Astrocyte of the spinal cord (primary cell): ENCODE results near the gene ABCC11.
A peak's percentile ranks its signal among the peaks of the same experiment; 100 is the strongest.
"Not testable (repeated sequence)": the region's sequence is repeated elsewhere in the genome, so short reads cannot be mapped to it uniquely, and the experiment has no call there.

Experiments used
- DNase-seq: peaks from one replicate; pipeline ENCODE4 v3.0.0; 2011; ENCODE audit warnings: low read depth, low spot score
- H3K4me3 ChIP-seq: 2 replicates; pipeline ENCODE4 v1.5.1; 2011; ENCODE audit warnings: low read depth, mild to moderate bottlenecking, low read length, moderate library complexity
- CTCF ChIP-seq: IDR thresholded peaks from 2 replicates; pipeline ENCODE4 v1.5.1; 2012; ENCODE audit warnings: low read depth, mild to moderate bottlenecking, low read length, inconsistent platforms
- in situ Hi-C: cut with HindIII; loops from 2 replicates; pipeline ENCODE4 v1.10.0; 2017; ENCODE audit warnings: low sequenced_read_pairs

The ABCC11 gene

GRCh38 chr16:48194828-48195556 lies 52.3 kb downstream of the ABCC11 start:
- DNase-seq: peak; percentile 53
- in situ Hi-C loops: no loop called here
- no peak for TF ChIP-seq CTCF
- no peak overlapping the region for H3K4me3 ChIP-seq

- H3K4me3 ChIP-seq: no peak overlapping the region
- in situ Hi-C loops: no loop called here
- DNase-seq: no peak
- no peak for TF ChIP-seq CTCF
These were observed 53.5 kb downstream of the ABCC11 start for GRCh38 chr16:48193846-48194245.

GRCh38 chr16:48188449-48189102 lies 58.8 kb downstream of the ABCC11 start:
- H3K4me3 ChIP-seq: no peak overlapping the region
- no peak for DNase-seq

GRCh38 chr16:48187779-48188178 lies 59.6 kb downstream of the ABCC11 start:
- no peak for TF ChIP-seq CTCF
- no peak overlapping the region for H3K4me3 ChIP-seq
- in situ Hi-C loops: no loop called here
- DNase-seq: no peak

More at GRCh38 chr16:48188449-48189102, 58.8 kb downstream of the ABCC11 start:
- in situ Hi-C loops: no loop called here
- TF ChIP-seq CTCF: no peak

- DNase-seq: no peak
- TF ChIP-seq CTCF: no peak
- in situ Hi-C loops: no loop called here
- no peak overlapping the region for H3K4me3 ChIP-seq
These were observed 62.7 kb downstream of the ABCC11 start for GRCh38 chr16:48184681-48185080.

GRCh38 chr16:48182979-48183537 lies 64.3 kb downstream of the ABCC11 start:
- DNase-seq: no peak
- TF ChIP-seq CTCF: no peak
- no peak overlapping the region for H3K4me3 ChIP-seq
- in situ Hi-C loops: no loop called here

- in situ Hi-C loops, DNase-seq, H3K4me3 ChIP-seq: not testable (repeated sequence)
These were observed 65.4 kb downstream of the ABCC11 start for GRCh38 chr16:48181746-48182520.
